D721Med (cell line): ENCODE data around the gene GGTLC2.
"Not testable (repeated sequence)": the region's sequence is repeated elsewhere in the genome, so short reads cannot be mapped to it uniquely, and the experiment has no call there.

ENCODE experiments used
- DNase-seq: peaks from one replicate; pipeline ENCODE4 v3.0.0; 2011; ENCODE audit warnings: low spot score; ENCODE audit not compliant: insufficient read length
- FAIRE-seq: peaks from 2 replicates; lab custom pipeline; 2011; peaks lifted over from hg19 to GRCh38; lab: Jason Lieb, UNC
- TF ChIP-seq, protein P1 (sequence below): IDR thresholded peaks from 2 replicates; pipeline ENCODE4 v1.5.1; 2012; ENCODE audit warnings: mild to moderate bottlenecking, control low read depth; ENCODE audit not compliant: insufficient read depth; ENCODE audit errors: missing control alignments

Gene GGTLC2

DNA sequence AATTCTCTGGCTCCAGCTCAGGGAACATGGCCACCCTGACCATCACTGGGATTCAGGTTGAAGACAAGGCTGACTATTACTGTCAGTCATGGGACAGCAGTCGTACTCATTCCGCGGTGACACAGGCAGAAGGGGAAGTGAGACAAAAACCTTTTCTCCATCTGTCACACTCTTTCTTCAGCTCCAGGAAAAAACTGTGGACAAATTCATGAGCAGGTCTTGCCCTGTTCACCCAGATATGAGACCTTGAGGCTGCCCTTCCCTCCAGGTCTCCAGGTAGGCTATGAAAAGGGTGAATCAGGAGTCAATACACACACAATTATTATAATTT is 39.4 kb upstream of the GGTLC2 start:
- FAIRE-seq: no peak
- TF ChIP-seq, protein P1, sequence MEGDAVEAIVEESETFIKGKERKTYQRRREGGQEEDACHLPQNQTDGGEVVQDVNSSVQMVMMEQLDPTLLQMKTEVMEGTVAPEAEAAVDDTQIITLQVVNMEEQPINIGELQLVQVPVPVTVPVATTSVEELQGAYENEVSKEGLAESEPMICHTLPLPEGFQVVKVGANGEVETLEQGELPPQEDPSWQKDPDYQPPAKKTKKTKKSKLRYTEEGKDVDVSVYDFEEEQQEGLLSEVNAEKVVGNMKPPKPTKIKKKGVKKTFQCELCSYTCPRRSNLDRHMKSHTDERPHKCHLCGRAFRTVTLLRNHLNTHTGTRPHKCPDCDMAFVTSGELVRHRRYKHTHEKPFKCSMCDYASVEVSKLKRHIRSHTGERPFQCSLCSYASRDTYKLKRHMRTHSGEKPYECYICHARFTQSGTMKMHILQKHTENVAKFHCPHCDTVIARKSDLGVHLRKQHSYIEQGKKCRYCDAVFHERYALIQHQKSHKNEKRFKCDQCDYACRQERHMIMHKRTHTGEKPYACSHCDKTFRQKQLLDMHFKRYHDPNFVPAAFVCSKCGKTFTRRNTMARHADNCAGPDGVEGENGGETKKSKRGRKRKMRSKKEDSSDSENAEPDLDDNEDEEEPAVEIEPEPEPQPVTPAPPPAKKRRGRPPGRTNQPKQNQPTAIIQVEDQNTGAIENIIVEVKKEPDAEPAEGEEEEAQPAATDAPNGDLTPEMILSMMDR: no peak
- DNase-seq: no peak

- not testable (repeated sequence) for FAIRE-seq, DNase-seq
These were observed 36.4 kb upstream of the GGTLC2 start for GRCh38 chr22:22608022-22608421.

- no peak for DNase-seq
- TF ChIP-seq, protein P1: no peak
- FAIRE-seq: no peak
These were observed 35.1 kb upstream of the GGTLC2 start for GRCh38 chr22:22609291-22609690.

DNA sequence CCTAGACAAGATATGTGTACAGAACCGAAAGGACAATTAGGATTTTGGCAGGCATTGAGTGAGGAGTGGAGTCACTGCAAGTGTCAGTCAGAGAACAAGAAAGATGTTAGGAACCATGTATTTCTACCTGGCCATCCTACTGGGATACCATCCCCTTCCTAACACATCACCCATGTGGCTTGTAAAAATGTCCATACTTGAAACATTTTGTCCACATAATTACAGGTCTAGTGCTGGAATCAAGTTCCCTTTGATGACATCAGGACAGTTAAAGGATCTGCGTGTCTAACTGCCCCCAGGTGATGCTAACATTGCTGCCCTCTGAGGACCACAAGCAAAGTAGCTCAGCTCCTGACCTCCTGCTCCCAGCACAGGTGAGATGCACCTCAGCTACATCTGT is 31.9 kb upstream of the GGTLC2 start:
- DNase-seq (no peak), FAIRE-seq (no peak)
- TF ChIP-seq, protein P1: no peak

GRCh38 chr22:22614065-22614464 is 30.3 kb upstream of the GGTLC2 start:
- TF ChIP-seq, protein P1: no peak
- FAIRE-seq (no peak), DNase-seq (no peak)

DNA sequence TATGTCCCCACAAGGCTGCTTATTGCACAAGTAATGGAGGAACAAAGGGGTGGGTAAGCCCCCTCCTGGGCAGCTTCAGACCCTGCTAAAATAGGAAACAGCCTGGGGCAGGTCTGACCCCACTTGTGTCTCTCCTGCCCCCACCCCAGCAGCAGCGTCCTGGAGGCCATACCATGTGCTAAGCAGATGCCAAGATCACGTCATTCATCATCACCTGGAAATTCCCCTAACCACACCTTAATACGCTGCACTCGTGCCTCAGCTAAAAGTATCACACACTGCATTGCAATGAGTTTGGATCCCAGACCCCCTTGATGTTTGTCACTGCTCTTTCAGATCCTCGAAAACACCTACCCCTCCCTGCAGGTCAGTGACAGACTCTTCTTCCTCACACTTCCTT is 27.8 kb upstream of the GGTLC2 start:
- DNase-seq (no peak), FAIRE-seq (no peak)
- TF ChIP-seq, protein P1: no peak

- TF ChIP-seq, protein P1: no peak
- no peak for DNase-seq
- no peak for FAIRE-seq
These were observed 26.0 kb upstream of the GGTLC2 start for GRCh38 chr22:22618448-22618847.

DNA sequence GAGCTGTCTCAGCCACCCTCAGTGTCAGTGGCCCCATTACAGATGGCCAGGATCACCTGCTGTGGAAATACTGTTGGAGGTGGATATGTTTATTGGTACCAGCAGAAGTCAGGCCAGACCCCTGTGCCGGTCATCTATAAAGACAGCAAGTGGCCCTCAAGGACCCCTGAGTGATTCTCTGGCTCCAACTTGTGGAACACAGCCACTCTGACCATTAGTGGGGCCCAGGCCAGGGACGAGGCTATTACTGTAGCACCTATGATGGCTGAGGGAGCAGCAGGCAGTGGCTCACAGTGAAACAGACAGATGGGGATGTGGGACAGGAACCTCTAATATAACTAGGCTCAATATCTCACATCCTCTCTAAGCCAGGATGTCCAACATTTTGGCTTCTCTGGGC is 25.5 kb upstream of the GGTLC2 start:
- FAIRE-seq (no peak), DNase-seq (no peak)
- TF ChIP-seq, protein P1: no peak
